Ishikawa (cell line): Measurements from ENCODE around the gene DCC.

Experiments
- CEBPB ChIP-seq: IDR thresholded peaks from 2 replicates; pipeline ENCODE4 v1.6.1; 2012
- TAF1 ChIP-seq: IDR thresholded peaks from 2 replicates; pipeline ENCODE4 v1.6.1; 2012; ENCODE audit warnings: low read depth, mild to moderate bottlenecking
- YY1 ChIP-seq: IDR thresholded peaks from 2 replicates; pipeline ENCODE4 v1.6.1; 2012; ENCODE audit warnings: low read depth
- TF ChIP-seq, protein P1 (sequence below): IDR thresholded peaks from 2 replicates; pipeline ENCODE4 v1.6.1; 2012; ENCODE audit warnings: low read depth, mild to moderate bottlenecking

DNA sequence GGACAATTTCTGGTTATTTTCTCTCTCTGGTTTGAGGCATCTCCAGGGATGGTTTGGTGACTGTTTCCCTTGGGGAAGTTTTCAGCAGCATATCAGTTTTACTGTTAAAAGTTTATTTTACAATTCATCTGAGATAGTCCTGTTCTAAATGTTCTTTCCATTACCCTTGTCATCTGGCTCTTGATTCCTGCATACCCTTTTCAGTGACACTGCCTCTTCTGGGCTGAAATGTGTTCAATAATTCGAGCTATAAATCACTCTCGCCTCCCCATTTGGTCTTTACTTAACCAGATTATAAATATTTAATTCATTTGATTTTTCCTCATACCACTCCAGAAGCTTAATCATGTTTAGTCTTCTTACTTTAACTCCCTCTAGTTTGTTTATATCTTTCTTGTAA lies 9.5 kb downstream of the DCC start:
- TF ChIP-seq YY1 (no peak), TAF1 (no peak), CEBPB (no peak)
- TF ChIP-seq, protein P1, sequence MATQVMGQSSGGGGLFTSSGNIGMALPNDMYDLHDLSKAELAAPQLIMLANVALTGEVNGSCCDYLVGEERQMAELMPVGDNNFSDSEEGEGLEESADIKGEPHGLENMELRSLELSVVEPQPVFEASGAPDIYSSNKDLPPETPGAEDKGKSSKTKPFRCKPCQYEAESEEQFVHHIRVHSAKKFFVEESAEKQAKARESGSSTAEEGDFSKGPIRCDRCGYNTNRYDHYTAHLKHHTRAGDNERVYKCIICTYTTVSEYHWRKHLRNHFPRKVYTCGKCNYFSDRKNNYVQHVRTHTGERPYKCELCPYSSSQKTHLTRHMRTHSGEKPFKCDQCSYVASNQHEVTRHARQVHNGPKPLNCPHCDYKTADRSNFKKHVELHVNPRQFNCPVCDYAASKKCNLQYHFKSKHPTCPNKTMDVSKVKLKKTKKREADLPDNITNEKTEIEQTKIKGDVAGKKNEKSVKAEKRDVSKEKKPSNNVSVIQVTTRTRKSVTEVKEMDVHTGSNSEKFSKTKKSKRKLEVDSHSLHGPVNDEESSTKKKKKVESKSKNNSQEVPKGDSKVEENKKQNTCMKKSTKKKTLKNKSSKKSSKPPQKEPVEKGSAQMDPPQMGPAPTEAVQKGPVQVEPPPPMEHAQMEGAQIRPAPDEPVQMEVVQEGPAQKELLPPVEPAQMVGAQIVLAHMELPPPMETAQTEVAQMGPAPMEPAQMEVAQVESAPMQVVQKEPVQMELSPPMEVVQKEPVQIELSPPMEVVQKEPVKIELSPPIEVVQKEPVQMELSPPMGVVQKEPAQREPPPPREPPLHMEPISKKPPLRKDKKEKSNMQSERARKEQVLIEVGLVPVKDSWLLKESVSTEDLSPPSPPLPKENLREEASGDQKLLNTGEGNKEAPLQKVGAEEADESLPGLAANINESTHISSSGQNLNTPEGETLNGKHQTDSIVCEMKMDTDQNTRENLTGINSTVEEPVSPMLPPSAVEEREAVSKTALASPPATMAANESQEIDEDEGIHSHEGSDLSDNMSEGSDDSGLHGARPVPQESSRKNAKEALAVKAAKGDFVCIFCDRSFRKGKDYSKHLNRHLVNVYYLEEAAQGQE, result no peak
